Astrocyte (in vitro differentiated cells and primary cell): ENCODE results near the gene YEATS4.

Experiments used
- EZH2 ChIP-seq: IDR thresholded peaks from 2 replicates; pipeline ENCODE4 v1.6.1; 2012; ENCODE audit warnings: mild to moderate bottlenecking, low read length, inconsistent platforms; ENCODE audit not compliant: insufficient read depth
- TF ChIP-seq, protein P1 (sequence below): IDR thresholded peaks from 2 replicates; pipeline ENCODE4 v1.5.1; 2011; ENCODE audit warnings: low read depth, mild to moderate bottlenecking, inconsistent platforms, low read length, moderate library complexity; ENCODE audit not compliant: insufficient read depth

DNA sequence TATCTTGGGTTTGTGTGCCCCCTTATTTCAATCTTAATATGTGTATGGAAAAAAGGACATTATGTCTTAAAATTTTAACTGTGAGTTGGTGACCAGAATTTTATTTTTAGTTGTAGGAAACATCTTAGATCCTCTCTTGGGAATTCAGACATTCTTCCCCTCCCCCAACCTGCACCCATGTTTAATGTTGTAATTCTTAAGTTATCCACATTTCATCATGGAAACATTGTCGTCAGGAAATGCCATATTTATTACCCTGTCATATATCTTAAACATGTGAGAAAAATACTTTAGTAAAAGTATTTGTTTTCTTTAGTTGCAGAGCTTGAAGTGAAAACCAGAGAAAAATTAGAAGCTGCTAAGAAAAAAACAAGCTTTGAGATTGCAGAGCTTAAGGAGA lies 30.3 kb downstream of the YEATS4 start:
- TF ChIP-seq, protein P1, sequence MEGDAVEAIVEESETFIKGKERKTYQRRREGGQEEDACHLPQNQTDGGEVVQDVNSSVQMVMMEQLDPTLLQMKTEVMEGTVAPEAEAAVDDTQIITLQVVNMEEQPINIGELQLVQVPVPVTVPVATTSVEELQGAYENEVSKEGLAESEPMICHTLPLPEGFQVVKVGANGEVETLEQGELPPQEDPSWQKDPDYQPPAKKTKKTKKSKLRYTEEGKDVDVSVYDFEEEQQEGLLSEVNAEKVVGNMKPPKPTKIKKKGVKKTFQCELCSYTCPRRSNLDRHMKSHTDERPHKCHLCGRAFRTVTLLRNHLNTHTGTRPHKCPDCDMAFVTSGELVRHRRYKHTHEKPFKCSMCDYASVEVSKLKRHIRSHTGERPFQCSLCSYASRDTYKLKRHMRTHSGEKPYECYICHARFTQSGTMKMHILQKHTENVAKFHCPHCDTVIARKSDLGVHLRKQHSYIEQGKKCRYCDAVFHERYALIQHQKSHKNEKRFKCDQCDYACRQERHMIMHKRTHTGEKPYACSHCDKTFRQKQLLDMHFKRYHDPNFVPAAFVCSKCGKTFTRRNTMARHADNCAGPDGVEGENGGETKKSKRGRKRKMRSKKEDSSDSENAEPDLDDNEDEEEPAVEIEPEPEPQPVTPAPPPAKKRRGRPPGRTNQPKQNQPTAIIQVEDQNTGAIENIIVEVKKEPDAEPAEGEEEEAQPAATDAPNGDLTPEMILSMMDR = no peak
- no peak for TF ChIP-seq EZH2
